HG03571 (cell line): ENCODE results near the gene MGRN1.
A peak's percentile ranks its signal among the peaks of the same experiment; 100 is the strongest.

Experiments used
- ATAC-seq: cut with Tn5 transposase; IDR thresholded peaks from one replicate; pipeline ENCODE4 v1.9.1; 2021; ENCODE audit not compliant: unreplicated experiment

MGRN1 gene

DNA sequence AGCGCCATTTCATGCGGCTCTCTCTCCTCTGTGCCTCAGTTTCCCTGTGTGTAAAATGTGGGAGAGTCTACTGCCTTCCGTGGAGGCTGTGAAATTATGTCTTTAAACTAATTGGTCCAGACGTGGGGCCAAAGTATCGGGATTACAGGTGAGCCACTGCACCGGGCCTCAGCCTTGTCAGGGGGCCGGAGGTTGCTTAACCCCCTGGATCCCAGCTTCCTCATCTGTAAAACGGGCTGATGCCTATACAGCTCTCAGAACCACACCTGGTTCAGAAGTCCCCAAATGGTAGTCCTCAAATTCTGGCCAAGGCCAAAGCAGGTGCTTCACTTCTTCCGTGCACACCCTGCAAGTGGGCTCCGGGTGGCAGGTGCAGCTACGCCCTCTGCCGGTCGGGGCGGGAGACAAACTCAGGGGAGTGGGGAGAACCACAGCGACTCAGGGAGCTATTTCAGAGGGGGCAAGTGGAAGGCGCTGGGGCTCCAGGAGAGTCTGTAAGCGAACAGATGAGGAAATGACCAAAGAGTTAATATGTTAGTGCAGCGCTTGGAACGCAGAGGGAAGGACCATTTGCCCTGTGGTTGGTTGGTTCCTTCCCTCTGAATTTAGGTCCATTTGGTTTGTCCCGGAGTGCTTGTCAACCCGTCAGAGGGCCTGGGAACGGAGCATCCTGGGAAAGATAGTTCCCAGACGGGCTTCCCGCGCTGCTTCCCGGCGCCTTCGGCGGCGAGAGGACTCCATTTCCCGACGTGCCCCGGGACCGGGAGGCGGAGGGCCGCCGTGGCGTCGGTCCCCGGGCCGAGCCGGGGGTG is at the start of gene MGRN1:
MGRN1 (plus strand) TSS at position 812 of the 812 bp plus-strand sequence. CDS start 135 bp downstream, outside the sequence.
- peak; percentile 73 for ATAC-seq

DNA sequence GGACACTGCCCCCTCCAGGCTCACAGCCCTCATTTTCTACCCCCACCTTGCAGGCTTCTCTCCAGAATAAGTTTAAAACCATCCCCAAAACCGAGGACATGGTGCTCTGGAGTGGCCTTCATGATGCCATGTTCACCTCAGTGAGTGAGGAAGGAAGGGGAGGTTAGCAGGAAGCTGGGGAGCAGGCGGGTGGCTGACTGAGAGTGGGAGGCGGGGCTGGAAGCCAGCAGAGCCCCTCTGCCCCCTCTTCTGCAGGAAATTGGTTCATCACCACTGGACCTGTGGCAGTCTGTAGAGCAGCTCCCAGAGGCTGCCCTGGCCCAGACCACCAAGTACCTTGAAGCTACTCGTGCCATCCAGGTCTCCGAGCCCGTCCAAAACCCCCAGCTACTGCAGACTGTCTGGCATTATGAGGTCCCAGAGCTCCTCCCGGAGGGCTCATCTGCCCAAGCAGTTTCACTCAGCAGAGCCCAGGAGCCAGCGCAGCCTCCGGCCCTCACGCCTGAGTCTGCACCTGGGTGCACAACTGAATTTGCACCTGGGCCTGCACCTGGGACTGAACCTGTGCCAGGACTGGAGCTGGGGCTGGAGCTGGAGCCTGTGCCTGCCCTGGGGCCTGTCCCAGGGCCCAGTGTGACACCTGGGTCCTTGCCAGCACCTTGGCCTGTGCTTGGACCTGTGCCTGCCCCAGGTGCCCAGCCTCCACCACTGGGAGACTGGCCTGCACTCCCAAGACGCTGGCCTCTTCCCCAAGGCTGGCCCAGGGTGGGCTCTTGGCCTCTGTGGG is 49.5 kb upstream of the MGRN1 start:
- ATAC-seq, result no peak

DNA sequence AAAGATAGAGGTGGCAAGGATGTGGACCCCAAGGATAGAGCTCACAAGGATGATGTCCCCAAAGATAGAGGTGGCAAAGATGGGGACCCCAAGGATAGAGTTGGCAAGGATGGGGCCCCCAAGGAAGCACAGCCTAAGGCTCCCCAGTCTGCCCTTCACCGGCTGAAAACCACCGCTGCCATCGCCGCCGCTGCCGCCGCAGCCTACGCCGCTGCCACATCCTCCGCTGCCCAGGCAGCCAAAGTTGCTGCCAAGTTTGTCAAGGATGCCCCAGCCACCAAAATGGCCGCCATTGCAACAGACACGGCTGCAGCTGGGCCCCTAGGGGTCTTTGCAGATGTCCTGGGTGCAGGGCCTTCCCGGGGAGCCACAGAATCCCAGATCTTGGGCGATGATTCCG is 48.6 kb upstream of the MGRN1 start:
- no peak for ATAC-seq

DNA sequence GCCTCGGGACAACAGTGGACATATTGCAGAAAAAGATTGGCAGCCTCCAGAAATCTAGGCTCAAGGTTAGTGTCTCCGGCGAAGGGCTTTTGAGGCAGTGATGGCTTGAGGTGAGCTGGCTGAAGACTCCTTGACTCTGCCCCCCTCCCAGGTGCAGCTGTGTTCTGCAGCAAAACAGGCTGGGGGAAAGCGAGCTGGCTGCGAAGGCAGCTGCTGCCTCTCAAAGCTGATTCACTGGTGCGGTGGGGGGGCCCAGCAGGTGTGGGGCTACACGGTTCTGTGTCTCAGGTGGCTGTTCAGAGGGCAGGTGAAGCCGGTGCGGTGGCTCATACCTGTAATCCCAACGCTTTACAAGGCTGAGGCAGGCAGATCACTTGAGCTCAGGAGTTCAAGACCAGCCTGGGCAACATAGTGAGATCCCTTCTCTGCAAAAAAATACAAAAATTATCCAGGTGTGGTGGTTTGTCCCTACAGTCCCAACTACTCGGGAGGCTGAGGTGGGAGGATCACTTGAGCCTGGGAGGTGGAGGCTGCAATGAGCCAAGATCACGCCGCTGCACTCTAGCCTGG is 45.6 kb upstream of the MGRN1 start:
- no peak for ATAC-seq

DNA sequence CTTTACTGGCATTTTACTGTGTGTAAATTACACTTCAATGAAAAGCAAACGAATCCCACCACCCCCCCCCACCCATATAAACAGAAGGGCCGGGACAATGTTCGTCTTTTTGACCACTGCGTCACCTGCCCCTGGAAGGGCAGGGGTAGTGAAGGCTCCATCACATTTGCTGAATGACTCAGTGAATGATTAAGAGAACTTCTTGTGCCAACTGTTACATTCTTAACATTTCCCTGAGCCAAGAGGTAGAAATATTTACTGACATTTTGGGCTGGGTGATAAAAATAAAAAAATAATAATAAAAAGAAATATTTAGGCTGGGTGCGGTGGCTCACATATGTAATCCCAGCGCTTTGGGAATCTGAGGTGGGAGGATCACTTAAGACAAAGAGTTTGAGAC is 44.4 kb upstream of the MGRN1 start:
- no peak for ATAC-seq

DNA sequence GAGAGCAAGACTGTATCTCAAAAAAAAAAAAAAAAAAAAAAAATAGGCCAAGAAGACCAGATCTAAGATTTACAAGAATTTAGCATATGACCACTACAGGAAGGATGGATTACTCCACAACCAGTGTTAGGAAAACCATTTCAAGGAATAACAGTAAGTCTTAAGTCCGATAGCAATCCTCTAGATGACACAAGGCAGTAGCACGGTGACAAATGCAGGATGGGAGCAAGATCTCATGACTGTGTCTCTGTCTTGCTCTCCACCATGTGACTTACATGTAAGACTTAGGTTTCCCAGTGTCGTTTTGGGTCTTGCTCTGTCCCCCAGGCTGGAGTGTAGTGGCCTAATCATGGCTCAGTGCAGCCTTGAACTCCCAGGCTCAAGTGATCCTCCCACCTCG is 40.7 kb upstream of the MGRN1 start:
- ATAC-seq, result no peak

DNA sequence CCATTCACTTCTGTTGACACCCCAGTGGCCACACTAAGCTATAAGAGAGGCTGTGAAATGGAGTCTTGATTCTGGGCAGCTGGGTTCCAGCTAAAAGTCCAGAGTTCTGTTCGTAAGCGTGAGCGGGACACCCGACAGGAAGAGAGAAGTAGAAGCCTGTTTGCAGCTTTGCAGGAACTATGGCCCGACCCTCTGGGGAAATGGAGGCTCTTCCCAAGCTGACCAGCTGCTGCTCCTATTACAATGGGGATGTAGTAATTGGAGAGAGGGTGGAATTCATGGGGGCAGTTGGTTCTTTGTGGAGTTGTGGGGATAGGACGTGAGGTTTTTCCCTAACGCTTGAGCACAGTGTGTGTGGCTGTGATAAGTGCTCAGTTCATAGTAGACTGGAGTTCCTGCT is 38.3 kb upstream of the MGRN1 start:
- ATAC-seq, result no peak

DNA sequence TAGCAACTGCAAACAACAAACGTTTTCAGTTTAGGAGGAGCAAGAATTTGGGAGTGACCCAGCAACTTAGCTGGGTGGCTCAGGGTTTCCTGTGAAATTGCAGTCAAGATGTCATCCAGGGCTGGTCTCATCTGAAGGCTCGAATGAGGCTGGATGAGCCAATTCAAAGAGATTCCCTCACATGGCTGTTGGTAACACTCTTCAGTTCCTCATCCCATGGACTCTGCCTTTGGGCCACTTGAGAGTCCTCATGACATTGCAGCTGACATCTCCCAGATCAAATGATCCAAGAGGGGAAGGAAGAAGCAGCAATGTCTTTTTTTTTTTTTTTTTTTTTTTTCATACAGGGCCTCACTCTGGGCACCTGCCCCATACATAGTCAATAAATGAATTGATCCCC is 36.2 kb upstream of the MGRN1 start:
- ATAC-seq, result no peak

DNA sequence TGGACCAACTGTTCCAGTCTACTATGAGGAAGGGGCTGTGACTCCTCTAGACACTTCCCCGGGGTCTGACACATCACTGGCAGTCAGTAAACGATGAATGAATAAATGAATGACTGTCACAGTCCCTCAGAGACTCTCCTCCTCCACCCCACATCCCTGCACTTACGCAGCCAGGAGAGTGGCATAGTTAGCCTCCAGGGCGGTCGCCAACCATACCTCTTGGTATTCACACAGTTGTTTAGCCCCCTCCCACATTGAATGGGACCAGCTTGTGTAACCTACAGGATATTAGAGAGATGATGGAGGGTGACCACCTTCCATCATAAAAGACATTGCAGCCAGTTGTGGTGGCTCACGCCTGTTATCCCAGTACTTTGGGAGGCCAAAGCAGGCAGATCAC is 35.7 kb upstream of the MGRN1 start:
- no peak for ATAC-seq

DNA sequence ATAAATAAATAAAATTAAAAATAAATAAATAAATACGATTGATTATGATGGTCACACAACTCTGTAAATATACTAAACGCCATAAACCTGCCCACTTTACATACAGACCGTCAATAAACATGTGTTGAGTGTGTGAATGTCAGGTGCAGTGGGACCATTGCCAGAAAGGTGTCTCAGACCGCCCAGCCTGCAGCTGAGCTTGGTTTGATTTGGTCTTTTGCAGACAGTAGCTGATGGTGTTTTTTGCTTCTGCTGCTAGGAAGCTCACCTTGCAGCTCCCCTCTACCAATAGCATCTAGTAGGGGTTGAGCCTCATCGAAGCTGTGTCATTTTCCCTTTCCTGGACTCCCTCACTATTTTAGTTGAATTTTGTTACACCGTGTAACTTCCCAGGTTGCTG is 33.4 kb upstream of the MGRN1 start:
- no peak for ATAC-seq

DNA sequence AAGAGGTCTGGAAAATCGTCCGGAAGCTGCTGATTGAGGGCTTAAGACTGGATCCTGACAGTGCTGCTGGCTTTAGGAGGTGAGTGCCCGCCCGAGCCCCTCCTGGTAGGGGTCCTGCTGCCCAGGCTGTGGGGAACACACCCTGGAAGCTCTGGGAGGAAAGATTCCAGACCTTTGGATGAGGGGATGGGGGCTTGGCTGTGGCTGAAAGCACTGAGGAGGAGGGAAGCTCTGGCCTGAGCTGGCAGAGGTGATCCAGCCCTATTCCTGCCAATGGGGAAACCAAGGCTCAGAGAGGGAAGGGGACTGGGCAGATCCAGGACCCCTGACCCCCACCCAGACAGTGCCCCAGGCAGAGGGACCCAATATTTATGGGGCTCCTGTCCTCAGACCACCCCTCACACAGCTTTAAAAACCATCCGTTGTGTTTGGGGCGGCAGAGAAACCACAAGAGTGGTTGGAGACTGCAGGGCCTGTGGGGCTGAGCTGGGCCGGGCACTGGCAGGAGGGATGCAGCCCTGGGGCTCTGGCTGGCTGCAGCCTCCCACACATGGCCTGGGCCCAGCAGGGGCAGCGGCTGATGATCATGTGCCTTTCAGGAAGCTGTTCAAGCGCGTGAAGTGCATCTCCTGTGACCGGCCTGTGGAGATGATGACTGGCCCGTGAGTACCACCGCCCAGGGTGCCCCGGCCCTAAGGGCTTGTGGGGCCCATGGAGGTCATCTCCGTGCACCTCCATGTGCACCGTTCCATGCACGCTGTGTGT is 32.7 kb upstream of the MGRN1 start:
- ATAC-seq, result no peak

DNA sequence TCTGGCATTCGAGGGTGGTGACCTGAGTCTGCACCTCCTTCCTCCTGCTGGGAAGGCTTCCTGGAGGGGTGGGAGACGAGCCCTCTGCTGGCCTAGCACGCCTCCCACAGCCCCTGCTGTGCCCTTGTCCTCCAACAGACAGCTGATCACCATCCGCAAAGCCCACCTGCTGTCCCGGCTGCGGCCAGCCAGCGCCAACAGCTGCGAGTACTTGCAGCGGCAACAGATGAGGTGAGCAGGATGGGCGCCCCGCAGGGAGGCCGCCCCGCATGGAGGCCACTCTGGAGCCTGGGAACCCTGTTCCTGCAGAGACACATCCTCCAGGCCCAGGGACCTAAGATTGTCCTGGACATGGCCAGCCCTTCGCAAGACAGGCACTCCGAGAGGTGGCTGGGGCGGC is 31.5 kb upstream of the MGRN1 start:
- ATAC-seq, result no peak

DNA sequence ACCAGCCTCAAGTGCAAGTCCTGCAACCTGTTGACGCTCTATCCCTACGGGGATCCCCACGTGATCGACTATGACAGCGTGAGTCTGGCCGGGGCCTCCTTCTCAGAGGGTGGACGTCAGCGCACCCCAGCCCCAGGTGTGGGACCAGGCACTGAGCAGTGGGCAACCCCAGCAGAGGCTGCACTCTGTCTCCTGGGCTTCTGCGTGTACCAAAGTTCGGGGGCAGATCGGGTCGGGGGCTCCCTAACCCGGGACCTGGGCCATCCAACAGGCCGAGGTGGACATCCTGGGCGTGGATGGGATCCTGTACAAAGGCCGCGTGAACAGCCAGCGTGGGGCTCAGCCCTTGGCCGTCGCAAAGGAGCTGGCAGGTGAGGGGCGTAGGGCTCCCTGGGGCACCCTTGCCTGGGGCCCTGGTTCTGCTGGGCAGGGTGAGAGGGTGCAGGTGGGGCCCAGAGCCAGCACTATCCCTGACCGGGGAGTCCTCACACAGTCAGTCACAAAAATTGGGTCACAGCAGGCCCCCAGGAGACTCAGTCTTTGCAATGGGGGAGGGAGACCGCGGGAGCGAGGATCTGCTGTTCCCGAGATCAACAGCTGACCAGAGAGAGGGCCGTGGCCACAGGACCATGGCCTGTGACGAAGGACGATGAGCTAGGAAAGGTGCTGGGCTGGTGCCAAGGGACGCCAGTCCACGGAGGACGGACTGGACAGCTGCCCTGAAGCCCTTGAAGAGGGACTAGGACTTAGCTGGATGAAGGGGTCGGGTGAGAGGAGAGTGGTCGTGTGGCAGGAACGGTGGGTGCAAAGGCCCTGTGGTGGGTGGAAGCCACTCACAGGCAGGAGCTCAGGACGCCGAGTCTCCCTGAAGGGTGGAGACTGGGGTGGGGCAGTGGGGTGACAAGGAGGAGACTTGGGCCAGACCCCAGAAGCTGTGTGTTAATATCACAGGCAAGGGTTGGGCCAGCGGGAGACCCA is 29.9 kb upstream of the MGRN1 start:
- no peak for ATAC-seq

DNA sequence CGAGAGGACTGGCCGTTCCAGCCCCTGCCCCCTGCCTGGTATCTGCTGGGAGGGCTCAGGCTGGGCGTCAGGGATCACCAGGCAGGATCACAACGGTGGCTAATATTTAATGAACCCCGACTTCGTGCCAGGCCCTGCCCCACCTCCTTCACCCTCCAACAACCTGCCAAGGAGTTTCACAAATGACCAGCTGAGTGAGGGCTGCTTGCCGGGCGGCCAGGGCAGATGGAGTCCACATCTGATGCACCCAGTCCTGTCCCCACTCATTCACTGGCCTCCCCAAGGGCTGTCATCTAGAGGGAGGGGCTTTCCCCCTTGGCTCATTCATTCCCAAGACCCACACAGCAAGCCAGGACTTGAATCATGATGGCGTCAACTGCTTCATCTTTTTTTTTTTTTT is 27.5 kb upstream of the MGRN1 start:
- no peak for ATAC-seq

DNA sequence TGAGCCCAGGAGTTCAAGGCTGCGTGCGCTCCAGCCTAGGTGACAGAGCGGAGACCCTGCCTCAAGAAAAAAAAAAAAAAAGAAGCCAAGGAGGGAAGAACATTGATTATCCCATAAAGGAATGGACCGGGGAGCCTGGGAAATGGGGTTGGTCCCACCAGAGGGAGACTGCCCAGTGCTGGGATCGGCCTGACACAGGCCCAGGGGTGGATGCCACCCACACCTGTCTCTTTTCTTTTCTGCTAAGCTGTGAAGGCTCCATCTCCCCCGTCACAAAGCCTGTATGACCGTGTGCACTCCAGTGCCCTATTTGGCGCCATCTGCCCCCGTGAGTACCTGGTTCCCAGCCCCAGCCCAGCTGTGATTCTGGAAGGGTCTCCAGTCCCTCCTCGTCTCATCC is 25.6 kb upstream of the MGRN1 start:
- ATAC-seq, result no peak

DNA sequence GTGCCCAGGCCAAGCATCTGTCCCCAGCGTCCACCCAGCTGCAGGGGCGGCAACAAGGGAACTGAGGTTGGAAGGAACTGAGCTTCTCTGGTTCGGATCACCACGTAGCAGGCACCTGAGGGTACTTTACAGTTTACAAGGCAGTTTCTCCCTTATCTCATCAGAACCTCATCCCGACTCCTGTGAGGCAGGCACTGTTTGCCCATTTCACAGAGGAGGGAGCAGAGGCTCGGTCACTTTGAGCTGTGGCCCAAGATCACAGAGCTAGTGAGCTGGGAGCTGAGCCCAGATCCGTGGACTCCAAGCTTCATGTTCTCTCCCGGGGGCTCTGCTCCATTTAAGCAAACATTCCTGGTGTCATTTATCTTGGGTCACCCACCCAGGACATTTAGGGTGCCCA is 25.1 kb upstream of the MGRN1 start:
- no peak for ATAC-seq

DNA sequence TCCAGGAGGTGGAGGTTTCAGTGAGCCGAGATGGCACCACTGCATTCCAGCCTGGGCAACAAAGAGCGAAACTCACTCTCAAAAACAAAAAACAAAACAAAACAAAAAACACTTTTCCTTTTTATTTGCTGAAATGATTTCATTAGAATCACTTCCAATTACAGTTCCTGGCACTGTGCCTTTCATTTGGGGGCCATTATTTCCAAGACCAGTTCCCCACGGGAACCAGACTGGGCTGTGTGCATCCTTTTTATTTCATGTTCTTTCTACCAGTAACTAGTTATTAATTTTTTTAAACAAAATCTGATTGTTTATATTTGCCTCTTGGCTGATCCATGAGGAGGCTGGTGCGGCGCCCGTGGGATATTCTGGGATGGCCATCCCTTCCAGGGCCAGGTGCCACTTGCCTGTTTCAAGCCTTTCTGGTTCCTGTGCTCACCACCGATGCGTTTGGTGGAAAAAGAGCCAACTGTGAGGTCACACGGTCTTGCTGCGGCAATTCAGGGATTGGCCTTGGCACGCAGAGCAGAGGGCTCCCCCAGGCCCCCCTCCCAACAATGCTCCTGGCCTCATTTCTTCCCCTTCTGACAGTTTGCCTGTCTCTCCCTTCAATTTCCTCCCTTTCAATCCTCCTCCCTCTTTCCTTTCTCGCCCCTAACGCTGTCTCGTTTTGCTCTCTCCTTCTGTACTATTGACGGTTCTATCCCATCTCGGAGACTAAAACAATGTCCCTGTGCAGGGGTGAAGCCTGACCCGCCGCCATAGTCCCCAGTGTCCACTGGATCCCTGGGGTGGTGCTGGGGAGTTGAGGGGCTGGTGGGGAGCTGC is 23.4 kb upstream of the MGRN1 start:
- ATAC-seq, result no peak

DNA sequence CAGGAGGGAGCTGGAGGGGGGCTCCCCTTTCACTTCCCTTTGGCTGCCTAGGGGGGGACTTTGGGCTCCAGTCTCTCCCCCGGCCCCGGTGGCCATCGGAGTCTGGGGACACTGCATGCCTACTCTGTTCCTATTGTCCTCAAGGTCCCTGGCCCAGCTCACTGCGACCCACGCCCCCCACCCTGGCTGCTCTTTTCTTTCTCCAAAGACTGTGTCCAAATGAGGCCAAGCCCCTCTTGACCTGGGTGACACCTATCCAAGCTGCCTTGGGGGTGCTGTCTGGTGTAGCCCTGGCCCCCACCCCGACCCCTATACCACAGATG is 22.8 kb upstream of the MGRN1 start:
- no peak for ATAC-seq

DNA sequence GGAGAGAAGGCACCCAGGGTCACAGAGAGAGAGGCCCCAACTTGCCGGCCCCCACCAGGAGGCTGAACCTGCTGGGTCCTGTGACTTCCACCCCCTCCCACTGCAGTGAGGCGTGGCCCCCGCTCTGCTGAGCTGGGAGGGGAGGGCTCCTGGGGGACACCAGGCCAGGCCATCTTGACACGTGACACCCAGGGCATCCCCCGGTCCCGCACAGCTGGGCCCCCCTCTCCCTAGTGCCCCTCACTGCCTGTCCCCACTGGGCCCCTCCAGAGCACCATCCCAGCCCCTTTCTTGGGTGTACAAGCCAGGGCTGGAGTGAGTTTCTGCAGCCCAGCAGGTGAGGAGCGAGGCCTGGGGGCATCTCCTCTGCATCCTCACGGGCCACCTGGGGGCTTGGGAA is 22.3 kb upstream of the MGRN1 start:
- ATAC-seq, result no peak
